ENCODE results near the gene GALP.
"Not testable (repeated sequence)": the region's sequence is repeated elsewhere in the genome, so short reads cannot be mapped to it uniquely, and the experiment has no call there.

Gene GALP

GRCh38 chr19:56159009-56159559, 16.7 kb upstream of the GALP start:
- no peaks in the 10 kb centered on the region for H3K9me3 ChIP-seq (ENCODE audit: control insufficient read depth, low read length)
- no peaks in the 10 kb centered on the region for H3K27me3 ChIP-seq (ENCODE audit: control insufficient read depth, insufficient read depth, low read length, poor library complexity, severe bottlenecking)
- peaks cover 12% of the 10 kb centered on the region for H3K36me3 ChIP-seq (ENCODE audit: control insufficient read depth, insufficient read depth, low read length)
- 88 to 92% methylated on average over 9 of the region's 9 CpGs for WGBS, 2 experiments
- no peaks in the 10 kb centered on the region for H3K4me1 ChIP-seq (ENCODE audit: control insufficient read depth, insufficient read depth, low read length)
- H3K4me3 ChIP-seq (ENCODE audit: insufficient read depth, low read depth, low read length) = no peak overlapping the region
- H3K27ac ChIP-seq (ENCODE audit: insufficient read depth, low read depth, low read length, poor library complexity, severe bottlenecking) = no peak overlapping the region

- Histone ChIP-seq H3K36me3 (ENCODE audit: control insufficient read depth, insufficient read depth, low read length) (peaks cover 12% of the 10 kb centered on the region), H3K4me3 (ENCODE audit: insufficient read depth, low read depth, low read length) (no peak overlapping the region), H3K9me3 (ENCODE audit: control insufficient read depth, low read length) (no peaks in the 10 kb centered on the region), H3K27ac (ENCODE audit: insufficient read depth, low read depth, low read length, poor library complexity, severe bottlenecking) (no peak overlapping the region), H3K27me3 (ENCODE audit: control insufficient read depth, insufficient read depth, low read length, poor library complexity, severe bottlenecking) (no peaks in the 10 kb centered on the region), H3K4me1 (ENCODE audit: control insufficient read depth, insufficient read depth, low read length) (no peaks in the 10 kb centered on the region)
- WGBS, 2 experiments = 95 to 96% methylated on average over 69 of the region's 69 CpGs
These were observed 16.1 kb upstream of the GALP start for GRCh38 chr19:56159622-56160271.

GRCh38 chr19:56161534-56161933, 14.3 kb upstream of the GALP start:
- WGBS, 2 experiments = 95 to 97% methylated on average over 11 of the region's 11 CpGs
- H3K4me1 ChIP-seq (ENCODE audit: control insufficient read depth, insufficient read depth, low read length) = no peaks in the 10 kb centered on the region
- H3K9me3 ChIP-seq (ENCODE audit: control insufficient read depth, low read length) = no peaks in the 10 kb centered on the region
- H3K36me3 ChIP-seq (ENCODE audit: control insufficient read depth, insufficient read depth, low read length) = no peaks in the 10 kb centered on the region
- no peaks in the 10 kb centered on the region for H3K27me3 ChIP-seq (ENCODE audit: control insufficient read depth, insufficient read depth, low read length, poor library complexity, severe bottlenecking)
- H3K27ac ChIP-seq (ENCODE audit: insufficient read depth, low read depth, low read length, poor library complexity, severe bottlenecking) = no peak overlapping the region
- no peak overlapping the region for H3K4me3 ChIP-seq (ENCODE audit: insufficient read depth, low read depth, low read length)

DNA sequence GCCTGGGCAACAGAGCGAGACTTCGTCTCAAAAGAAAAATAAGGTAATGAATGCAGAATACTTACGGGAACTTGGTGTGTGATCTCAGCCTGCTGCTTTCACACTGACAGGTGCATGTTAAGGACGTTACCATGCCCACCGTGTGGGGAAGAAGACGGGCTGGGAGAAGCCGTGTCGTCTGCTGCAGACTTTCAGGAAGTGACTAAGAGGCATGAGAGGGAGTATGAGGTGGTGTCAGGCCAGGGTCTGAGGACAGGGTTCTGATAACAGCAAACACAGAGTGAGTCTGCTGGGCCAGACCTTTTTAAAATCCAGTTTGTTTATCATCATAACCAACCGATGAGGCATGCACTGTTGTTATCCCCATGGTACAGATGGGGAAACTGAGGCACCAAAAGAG, 13.6 kb upstream of the GALP start:
- Histone ChIP-seq H3K4me1 (ENCODE audit: control insufficient read depth, insufficient read depth, low read length) (no peaks in the 10 kb centered on the region), H3K27me3 (ENCODE audit: control insufficient read depth, insufficient read depth, low read length, poor library complexity, severe bottlenecking) (no peaks in the 10 kb centered on the region), H3K36me3 (ENCODE audit: control insufficient read depth, insufficient read depth, low read length) (no peaks in the 10 kb centered on the region), H3K9me3 (ENCODE audit: control insufficient read depth, low read length) (no peaks in the 10 kb centered on the region), H3K4me3 (ENCODE audit: insufficient read depth, low read depth, low read length) (no peak overlapping the region), H3K27ac (ENCODE audit: insufficient read depth, low read depth, low read length, poor library complexity, severe bottlenecking) (no peak overlapping the region)
- 89 to 90% methylated on average over 9 of the region's 9 CpGs for WGBS, 2 experiments

DNA sequence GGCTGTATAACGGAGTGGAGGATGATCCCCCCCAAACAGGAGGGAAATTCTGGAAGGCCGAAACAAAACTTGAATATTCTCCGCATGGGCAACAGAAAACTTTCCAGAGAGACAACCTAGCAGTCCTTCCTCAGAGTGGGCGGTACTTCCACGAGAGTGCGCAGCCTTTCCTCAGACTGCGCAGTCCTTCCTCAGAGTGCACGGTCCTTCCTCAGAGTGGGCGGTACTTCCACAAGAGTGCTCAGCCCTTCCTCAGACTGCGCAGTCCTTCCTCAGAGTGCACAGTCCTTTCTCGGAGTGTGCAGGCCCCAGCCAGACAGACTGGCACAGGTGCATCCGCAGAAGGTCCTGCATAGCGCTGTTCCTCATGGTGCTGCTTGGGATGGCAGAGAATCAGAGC, 12.7 kb upstream of the GALP start:
- WGBS, 2 experiments = 96 to 97% methylated on average over 13 of the region's 13 CpGs
- no peaks in the 10 kb centered on the region for H3K36me3 ChIP-seq (ENCODE audit: control insufficient read depth, insufficient read depth, low read length)
- H3K27me3 ChIP-seq (ENCODE audit: control insufficient read depth, insufficient read depth, low read length, poor library complexity, severe bottlenecking) = no peaks in the 10 kb centered on the region
- H3K9me3 ChIP-seq (ENCODE audit: control insufficient read depth, low read length) = no peaks in the 10 kb centered on the region
- H3K4me1 ChIP-seq (ENCODE audit: control insufficient read depth, insufficient read depth, low read length) = no peaks in the 10 kb centered on the region
- no peak overlapping the region for H3K27ac ChIP-seq (ENCODE audit: insufficient read depth, low read depth, low read length, poor library complexity, severe bottlenecking)
- no peak overlapping the region for H3K4me3 ChIP-seq (ENCODE audit: insufficient read depth, low read depth, low read length)

GRCh38 chr19:56167064-56167578, 8.7 kb upstream of the GALP start:
- no peaks in the 10 kb centered on the region for H3K9me3 ChIP-seq (ENCODE audit: control insufficient read depth, low read length)
- H3K27me3 ChIP-seq (ENCODE audit: control insufficient read depth, insufficient read depth, low read length, poor library complexity, severe bottlenecking) = no peaks in the 10 kb centered on the region
- H3K36me3 ChIP-seq (ENCODE audit: control insufficient read depth, insufficient read depth, low read length) = no peaks in the 10 kb centered on the region
- no peaks in the 10 kb centered on the region for H3K4me1 ChIP-seq (ENCODE audit: control insufficient read depth, insufficient read depth, low read length)
- WGBS, 2 experiments = 46% methylated on average over 7 of the region's 7 CpGs
- no peak overlapping the region for H3K4me3 ChIP-seq (ENCODE audit: insufficient read depth, low read depth, low read length)
- no peak overlapping the region for H3K27ac ChIP-seq (ENCODE audit: insufficient read depth, low read depth, low read length, poor library complexity, severe bottlenecking)

- no peak overlapping the region for H3K4me3 ChIP-seq (ENCODE audit: insufficient read depth, low read depth, low read length)
- H3K9me3 ChIP-seq (ENCODE audit: control insufficient read depth, low read length) = no peaks in the 10 kb centered on the region
- H3K27ac ChIP-seq (ENCODE audit: insufficient read depth, low read depth, low read length, poor library complexity, severe bottlenecking) = no peak overlapping the region
- 83 to 84% methylated on average over 14 of the region's 14 CpGs for WGBS, 2 experiments
- H3K27me3 ChIP-seq (ENCODE audit: control insufficient read depth, insufficient read depth, low read length, poor library complexity, severe bottlenecking) = no peaks in the 10 kb centered on the region
- no peaks in the 10 kb centered on the region for H3K36me3 ChIP-seq (ENCODE audit: control insufficient read depth, insufficient read depth, low read length)
- peaks cover 2% of the 10 kb centered on the region for H3K4me1 ChIP-seq (ENCODE audit: control insufficient read depth, insufficient read depth, low read length)
These were observed 5.5 kb upstream of the GALP start for GRCh38 chr19:56170261-56170660.

- Histone ChIP-seq H3K27ac (ENCODE audit: insufficient read depth, low read depth, low read length, poor library complexity, severe bottlenecking) (no peak overlapping the region), H3K36me3 (ENCODE audit: control insufficient read depth, insufficient read depth, low read length) (no peaks in the 10 kb centered on the region), H3K27me3 (ENCODE audit: control insufficient read depth, insufficient read depth, low read length, poor library complexity, severe bottlenecking) (no peaks in the 10 kb centered on the region), H3K9me3 (ENCODE audit: control insufficient read depth, low read length) (no peaks in the 10 kb centered on the region), H3K4me3 (ENCODE audit: insufficient read depth, low read depth, low read length) (no peak overlapping the region), H3K4me1 (ENCODE audit: control insufficient read depth, insufficient read depth, low read length) (peaks cover 16% of the 10 kb centered on the region)
- WGBS, 2 experiments = 34 to 35% methylated on average over 7 to 8 of the region's 9 CpGs
These were observed 1.7 kb upstream of the GALP start for GRCh38 chr19:56174086-56174485.

DNA sequence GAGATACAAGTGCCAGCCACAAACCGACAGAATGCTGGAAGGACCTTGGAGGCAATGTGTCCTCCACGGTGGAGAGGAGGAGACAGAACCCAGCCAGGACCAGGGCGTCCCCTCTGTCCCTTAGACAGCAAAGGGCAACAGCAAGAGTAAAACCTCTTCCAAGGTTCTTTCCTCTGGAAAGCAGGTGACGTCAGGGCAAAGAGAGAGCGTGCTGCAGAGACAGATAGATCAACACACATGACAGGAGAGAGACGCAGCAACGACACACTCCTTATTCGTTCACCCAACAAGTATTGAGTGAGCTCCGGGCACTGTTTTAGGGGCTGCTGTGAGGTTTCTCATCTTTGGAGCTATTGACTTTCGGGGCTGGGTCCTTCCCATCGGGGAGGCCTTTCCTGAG, 1.3 kb upstream of the GALP start:
- no peaks in the 10 kb centered on the region for H3K36me3 ChIP-seq (ENCODE audit: control insufficient read depth, insufficient read depth, low read length)
- H3K4me1 ChIP-seq (ENCODE audit: control insufficient read depth, insufficient read depth, low read length) = peaks cover 16% of the 10 kb centered on the region
- H3K4me3 ChIP-seq (ENCODE audit: insufficient read depth, low read depth, low read length) = no peak overlapping the region
- 81 to 83% methylated on average over 11 of the region's 11 CpGs for WGBS, 2 experiments
- no peaks in the 10 kb centered on the region for H3K27me3 ChIP-seq (ENCODE audit: control insufficient read depth, insufficient read depth, low read length, poor library complexity, severe bottlenecking)
- H3K27ac ChIP-seq (ENCODE audit: insufficient read depth, low read depth, low read length, poor library complexity, severe bottlenecking) = no peak overlapping the region
- H3K9me3 ChIP-seq (ENCODE audit: control insufficient read depth, low read length) = no peaks in the 10 kb centered on the region

GRCh38 chr19:56176310-56176709, 502 bp downstream of the GALP start:
- not testable (repeated sequence) for H3K27ac ChIP-seq (ENCODE audit: insufficient read depth, low read depth, low read length, poor library complexity, severe bottlenecking); H3K36me3 ChIP-seq (ENCODE audit: control insufficient read depth, insufficient read depth, low read length); H3K9me3 ChIP-seq (ENCODE audit: control insufficient read depth, low read length); H3K27me3 ChIP-seq (ENCODE audit: control insufficient read depth, insufficient read depth, low read length, poor library complexity, severe bottlenecking); H3K4me3 ChIP-seq (ENCODE audit: insufficient read depth, low read depth, low read length)
- WGBS, 2 experiments = 77 to 86% methylated on average over 9 of the region's 11 CpGs
- peaks cover 16% of the 10 kb centered on the region for H3K4me1 ChIP-seq (ENCODE audit: control insufficient read depth, insufficient read depth, low read length)

Measured in ectodermal cell (in vitro differentiated cells).